GM19467 (cell line): Measurements from ENCODE around the gene SCARB1.
A peak's percentile ranks its signal among the peaks of the same experiment; 100 is the strongest.
"Not testable (repeated sequence)": the region's sequence is repeated elsewhere in the genome, so short reads cannot be mapped to it uniquely, and the experiment has no call there.

Experiments
- ATAC-seq: cut with Tn5 transposase; IDR thresholded peaks from one replicate; pipeline ENCODE4 v1.9.1; 2021; ENCODE audit warnings: mild to moderate bottlenecking, moderate library complexity; ENCODE audit not compliant: unreplicated experiment

Gene SCARB1, protein sequence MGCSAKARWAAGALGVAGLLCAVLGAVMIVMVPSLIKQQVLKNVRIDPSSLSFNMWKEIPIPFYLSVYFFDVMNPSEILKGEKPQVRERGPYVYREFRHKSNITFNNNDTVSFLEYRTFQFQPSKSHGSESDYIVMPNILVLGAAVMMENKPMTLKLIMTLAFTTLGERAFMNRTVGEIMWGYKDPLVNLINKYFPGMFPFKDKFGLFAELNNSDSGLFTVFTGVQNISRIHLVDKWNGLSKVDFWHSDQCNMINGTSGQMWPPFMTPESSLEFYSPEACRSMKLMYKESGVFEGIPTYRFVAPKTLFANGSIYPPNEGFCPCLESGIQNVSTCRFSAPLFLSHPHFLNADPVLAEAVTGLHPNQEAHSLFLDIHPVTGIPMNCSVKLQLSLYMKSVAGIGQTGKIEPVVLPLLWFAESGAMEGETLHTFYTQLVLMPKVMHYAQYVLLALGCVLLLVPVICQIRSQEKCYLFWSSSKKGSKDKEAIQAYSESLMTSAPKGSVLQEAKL

DNA sequence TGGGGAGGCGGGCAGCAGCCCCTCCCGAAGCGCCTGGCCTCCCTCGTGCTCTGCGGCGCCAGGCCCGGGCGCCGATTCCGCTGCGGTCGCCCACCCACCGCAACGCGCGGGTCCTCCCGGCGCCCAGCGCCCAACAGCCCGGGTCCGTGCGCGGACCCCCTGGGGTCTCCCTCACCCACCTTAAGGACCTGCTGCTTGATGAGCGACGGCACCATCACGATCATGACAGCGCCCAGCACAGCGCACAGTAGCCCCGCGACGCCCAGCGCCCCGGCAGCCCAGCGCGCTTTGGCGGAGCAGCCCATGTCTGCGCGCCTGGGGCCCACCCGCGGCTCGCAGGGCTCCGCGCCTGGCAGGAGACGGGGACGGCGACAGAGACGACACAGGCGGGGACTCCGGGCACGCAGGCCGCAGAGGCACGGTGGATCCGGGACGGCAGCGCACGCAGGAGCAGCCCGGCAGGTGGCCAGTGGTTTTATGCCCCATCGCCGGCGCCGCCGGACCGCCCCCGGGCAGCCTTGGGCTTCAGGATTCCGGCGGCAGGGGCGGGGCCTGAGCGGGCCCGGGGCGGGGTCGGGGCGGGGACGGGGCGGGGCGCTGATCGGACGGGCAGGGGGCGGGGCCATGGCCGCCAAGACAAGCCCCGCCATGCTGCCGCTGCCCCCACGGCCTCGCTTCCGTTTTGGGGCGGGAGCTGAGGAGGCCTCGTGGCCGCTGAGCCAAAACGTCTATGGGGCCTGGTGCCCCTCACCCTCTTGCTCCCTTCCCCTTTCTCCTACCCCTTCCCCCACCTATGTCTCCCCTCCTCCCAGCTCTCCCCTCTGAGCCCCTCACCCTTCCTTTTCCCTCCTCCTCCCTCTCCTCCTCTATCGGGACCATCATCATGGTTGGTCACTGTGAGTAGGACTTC lies at the start of gene SCARB1:
SCARB1 (minus strand) TSS at position 449 of the 910 bp plus-strand sequence; CDS start at position 305, 144 bp downstream.
- ATAC-seq = peak; percentile 58

DNA sequence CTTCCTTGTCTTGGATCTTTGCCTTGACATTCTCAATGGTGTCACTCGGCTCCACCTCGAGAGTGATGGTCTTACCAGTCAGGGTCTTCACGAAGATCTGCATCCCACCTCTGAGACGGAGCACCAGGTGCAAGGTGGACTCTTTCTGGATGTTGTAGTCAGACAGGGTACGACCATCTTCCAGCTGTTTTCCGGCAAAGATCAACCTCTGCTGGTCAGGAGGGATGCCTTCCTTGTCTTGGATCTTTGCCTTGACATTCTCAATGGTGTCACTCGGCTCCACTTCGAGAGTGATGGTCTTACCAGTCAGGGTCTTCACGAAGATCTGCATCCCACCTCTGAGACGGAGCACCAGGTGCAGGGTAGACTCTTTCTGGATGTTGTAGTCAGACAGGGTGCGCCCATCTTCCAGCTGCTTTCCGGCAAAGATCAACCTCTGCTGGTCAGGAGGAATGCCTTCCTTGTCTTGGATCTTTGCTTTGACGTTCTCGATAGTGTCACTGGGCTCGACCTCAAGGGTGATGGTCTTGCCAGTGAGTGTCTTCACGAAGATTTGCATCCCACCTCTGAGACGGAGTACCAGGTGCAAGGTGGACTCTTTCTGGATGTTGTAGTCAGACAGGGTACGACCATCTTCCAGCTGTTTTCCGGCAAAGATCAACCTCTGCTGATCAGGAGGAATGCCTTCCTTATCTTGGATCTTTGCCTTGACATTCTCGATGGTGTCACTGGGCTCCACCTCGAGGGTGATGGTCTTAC lies 49.0 kb upstream of the SCARB1 start:
- ATAC-seq = not testable (repeated sequence)

DNA sequence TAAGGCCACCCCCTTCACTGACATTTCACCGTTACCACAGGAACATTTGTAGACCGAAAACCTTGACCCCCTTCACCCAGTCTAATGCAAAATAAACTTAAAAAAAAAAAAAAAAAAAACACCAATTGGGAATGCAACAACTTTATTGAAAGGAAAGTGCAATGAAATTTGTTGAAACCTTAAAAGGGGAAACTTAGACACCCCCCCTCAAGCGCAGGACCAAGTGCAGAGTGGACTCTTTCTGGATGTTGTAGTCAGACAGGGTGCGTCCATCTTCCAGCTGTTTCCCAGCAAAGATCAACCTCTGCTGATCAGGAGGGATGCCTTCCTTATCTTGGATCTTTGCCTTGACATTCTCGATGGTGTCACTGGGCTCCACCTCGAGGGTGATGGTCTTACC lies 47.9 kb upstream of the SCARB1 start:
- ATAC-seq = not testable (repeated sequence)

DNA sequence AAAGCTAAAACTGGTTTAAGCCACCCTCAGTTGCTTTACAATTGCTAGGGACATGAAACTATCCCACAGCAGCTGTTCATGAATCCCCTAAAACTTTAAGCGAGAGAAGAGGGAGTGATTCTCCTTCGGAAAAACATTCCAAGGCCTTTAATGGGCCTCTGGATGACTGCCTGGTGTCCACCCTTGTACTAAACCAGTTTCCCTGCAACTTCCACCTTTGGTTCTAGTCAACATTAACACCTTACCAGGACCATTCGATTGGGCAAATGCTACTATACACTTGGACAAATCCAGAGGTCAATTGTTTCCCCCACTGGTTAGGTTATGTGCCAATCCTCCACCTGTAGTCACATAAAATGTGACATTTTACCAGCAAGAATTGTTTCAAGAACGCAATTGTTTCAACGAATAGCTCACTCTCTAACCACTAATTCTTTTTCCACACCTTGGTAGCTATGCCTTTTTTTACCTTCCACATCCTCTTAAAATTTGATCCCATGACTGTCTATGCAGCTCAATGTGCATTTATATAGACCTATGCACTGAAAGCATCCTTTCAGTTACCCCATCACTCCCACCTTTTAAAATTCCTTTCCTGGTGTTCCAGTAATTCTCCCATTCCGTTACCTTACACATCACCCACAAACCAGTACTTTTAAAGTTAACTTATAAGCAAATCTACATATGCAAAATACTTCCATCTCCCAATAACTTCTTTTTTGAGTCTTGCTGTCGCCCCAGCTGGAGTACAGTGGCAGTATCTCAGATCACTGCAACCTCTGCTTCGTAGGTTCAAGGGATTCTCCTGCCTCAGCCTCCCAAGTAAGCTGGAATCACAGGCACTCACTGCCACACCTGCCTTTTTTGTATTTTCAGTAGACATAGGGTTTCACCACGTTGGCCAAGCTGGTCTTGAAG lies 47.2 kb upstream of the SCARB1 start:
- no peak for ATAC-seq

DNA sequence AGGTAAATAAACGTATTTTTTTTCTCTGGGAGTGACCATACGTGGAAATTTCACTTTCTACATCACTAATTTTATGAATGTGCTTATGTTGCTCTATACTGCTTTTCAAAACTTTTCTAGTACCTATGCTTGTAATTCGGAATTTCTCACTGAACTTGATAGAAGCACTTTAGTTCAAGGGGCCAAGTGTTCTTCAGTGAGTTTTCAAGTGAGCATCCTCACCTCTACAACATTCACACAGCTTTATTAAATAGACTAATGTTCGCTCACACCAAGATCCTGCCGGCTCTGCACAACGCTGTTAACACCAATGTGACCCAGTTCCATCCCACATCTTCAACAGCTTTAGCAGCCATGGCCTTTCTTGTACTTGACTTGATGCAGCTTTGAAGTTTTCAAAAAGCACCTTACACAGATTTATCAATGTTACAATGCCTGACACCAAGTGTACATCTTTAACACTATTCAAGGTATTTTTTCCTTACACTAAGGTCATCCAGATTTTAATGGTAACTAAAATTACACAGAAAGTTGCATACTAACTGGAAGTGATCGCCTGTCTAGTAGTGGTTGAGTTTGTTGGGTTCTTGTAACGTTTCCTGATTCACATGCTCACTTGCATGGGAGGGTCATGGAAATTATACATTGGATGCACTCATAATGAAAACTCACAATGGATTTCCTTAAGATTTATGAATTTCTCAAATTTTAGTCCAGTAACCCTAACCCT lies 46.3 kb upstream of the SCARB1 start:
- no peak for ATAC-seq

DNA sequence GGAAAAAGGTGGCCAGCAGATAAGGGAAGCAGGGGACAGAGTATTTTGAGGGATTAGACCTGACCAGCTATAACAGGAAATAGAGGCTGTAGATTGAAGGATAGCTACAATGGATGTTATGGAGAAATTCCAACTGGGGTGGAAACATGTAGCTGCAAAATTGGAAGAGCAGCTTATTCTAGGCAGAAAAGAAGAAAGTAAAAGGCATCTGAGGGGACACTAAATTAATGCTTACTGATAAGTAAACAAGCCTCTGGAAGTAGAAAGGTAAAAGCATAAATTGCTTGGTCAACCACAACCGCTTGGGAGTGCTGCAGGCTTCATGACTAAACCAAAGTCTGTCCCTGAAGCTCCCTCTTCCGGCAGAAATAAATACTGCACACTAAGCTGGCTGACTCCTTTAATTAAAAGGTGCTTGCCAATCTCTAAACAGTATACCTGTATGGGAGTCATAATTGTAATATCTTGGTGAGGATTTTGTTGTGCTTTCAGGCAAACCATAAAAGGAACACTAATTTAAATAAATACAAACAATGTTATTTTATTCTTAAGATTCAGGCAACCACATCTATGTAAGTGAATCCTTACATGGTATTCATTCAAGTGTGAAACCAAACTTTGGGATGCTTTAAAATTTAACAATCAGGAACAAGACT lies 43.1 kb upstream of the SCARB1 start:
- peak; percentile 63 for ATAC-seq

DNA sequence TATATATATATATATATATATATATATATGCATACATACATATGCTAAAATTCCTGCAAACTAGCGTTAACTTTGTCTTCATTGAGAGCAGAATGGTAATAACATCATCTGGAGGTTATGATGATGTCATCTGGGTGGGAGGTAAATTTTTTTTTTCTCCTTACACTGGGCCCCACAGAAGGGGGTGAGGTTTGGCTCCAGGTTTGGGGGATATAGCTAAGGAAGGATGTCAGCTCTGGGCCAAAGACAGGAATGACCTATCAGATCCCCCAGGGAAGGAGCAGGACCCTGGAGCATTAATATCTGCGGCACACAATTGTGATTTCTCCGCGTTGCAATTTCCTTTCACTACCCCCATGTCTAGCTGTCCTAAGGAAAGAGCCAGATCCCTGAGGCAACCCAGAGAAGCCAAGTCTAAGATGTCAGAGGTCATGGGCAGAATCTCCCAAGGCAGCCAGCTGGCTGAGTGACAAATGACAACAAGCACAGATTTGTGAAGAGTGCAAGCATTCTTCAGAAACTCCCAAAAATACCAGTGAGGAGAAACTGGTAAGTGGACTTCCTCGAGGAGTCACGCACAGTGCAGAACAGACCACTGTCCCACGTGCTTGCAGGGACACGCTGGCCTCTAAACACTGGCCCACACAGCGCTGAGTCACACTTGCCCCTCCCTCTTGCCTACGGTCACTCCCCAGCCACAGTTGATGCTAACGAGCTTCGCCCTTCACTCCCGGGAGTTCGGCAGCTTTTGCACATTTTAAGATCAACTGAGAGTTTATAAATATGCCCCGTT lies 40.8 kb upstream of the SCARB1 start:
- no peak for ATAC-seq

DNA sequence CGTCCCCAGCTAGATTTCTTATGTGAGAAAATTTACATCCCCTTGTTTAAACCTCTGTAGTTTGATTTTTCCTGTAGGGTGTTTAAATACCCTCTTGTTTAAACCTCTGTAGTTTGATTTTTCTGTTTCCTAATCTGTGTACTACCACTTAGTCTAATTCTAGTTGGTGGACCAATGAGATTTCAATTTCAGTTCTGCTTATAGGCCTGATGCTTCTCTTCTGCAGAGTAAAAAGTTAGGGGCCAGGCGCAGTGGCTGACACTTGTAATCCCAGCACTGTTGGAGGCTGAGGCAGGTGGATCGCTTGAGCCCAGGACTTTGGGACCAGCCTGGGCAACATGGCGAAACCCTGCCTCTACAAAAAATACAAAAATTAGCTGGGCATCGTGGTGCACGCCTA lies 39.3 kb upstream of the SCARB1 start:
- ATAC-seq = no peak

DNA sequence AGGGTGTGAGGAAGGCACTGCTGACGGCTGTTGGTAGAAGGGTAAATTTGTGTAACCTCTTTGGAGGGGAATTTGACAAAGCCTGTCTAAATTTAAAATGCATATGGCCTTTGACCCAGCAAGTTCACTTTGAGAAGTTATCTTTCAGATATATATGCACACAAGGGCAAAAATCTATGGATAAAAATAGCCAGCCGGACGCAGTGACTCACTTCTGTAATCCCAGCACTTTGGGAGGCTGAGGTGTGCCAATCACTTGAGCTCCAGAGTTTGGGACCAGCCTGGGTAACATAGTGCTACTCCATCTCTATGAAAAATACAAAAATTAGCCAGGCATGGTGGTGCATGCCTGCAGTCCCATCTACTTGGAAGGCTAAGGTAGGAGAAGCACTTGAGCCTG lies 37.3 kb upstream of the SCARB1 start:
- no peak for ATAC-seq

DNA sequence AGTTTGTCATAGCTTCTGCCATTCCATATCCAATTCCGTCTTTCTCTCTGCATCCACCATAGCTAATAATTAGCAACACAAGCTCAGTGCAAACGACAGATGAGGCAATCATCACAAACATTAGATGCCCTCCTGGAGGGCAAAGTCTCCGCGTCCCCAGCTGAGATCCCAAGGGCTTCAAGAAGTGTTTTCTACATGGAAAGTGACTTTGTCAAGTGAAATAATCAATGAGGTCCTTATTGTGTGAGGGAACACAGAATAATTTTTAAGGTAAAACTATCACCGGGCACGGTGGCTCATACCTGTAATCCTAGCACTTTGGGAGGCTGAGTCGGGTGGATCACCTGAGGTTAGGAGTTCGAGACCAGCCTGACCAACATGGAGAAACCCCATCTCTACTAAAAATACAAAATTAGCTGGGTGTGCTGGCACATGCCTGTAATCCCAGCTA lies 36.7 kb upstream of the SCARB1 start:
- not testable (repeated sequence) for ATAC-seq

DNA sequence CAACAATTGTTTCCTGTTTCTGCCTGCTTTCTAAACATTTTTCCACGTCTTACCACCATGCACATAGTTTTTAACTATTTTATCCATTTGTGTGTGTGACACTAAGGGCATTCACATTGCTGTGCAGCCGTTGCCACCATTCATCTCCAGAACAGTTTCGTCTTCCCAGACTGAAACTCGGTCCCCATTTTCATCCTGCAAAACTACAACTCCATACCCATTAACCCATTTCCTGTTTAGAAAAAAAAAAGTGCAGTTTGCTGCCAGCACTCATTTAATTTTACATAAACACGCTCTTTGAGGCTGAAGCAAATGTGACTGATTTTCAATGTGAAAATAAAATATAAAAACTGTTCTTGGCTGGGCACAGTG lies 35.2 kb upstream of the SCARB1 start:
- ATAC-seq = no peak

DNA sequence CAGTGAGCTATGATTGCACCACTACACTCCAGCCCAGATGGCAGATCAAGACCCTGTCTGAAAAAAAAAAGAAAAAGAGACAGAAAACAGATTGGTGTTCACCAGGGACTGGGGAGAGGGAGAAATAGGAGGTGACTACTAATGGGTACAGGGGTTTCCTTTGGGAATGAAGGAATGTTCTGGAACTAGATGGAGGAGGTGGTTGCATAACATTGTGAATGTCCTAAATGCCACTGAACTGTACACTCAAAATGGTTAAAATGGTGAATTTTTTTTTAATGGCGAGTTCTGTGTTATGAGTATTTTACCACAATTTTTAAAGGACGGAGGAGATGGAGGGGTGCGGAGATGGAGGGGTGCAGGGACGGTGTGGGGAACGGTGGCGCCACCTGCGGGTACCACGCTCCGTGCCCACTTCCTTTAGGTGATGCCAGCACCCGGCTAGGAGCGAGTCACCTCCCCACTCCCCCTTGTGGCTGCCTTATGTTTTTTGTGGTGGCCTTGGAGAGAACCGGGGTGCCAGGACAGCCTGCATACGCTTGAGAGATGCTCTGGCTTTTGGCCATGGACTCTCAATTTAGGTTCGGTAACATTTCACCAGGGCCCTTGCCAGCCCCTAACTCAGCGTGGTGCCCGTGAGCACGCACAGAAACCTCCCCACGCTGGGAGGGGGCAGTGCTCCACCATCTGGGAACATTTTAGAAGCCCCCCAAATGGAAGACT lies 34.7 kb upstream of the SCARB1 start:
- no peak for ATAC-seq

DNA sequence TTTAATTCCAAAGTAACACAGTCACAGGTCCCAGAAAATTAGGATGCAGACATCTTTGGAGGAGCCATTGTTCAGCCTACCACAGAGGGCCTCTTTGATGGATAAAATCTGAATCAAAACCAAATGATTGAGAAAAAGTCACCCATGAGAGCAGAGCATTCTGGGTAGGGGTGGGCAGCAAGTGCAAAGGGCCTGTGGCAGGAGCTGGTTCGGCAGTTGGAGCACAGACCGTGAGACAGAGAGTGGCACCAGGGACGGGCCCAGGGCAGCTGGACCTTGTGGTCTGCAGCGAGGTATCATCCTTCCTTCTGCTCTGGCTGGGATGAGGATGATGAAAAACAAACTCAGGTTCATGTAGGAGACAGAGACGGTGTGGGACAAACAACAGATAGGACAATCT lies 32.8 kb upstream of the SCARB1 start:
- no peak for ATAC-seq

DNA sequence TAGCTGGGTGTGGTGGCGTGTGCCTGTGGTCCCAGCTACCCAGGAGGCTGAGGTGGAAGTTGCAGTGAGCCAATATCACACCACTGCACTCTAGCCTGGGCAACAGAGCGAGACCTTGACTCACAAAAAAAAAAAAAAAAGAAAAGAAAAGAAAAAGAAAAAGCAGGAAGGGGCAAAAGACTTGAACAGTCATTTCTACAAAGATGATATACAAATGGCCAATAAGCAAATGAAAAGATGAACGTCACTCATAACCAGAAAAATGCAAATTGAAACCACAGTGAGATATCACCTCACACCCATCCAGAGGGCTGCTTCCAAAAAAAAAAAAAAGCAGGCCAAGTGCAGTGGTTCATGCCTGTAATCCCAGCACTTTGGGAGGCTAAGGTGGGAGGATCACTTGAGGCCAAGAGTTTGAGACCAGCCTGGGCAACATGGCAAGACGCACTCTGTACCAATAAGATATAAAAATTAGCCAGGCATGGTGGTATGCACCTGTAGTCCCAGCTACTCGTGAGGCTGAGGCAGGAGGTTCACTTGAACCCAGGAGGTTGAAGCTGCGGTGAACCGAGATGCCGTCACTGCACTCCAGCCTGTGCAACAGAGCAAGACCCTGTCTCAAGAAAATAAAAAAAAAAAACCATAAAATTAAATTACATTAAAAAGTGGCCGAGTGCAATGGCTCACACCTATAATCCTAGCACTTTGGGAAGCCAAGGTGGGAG lies 30.3 kb upstream of the SCARB1 start:
- no peak for ATAC-seq

DNA sequence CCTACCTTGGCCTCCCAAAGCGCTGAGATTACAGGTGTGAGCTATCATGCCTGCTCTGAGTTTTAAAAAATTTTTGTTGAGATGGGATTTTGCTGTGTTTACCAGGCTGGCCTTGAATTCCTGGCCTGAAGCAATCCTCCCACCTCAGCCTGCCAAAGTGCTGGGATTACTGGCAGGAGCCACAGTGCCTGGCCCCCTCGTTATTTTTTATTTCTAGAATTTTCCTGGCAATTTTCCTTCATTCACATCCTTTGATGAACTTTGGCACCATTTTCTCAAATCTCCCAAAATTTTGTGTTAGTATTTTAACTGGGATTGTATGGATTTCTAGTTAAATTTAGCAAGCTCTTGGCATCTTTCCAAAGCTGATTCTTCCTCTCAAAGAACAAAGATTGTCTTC lies 24.6 kb upstream of the SCARB1 start:
- no peak for ATAC-seq

DNA sequence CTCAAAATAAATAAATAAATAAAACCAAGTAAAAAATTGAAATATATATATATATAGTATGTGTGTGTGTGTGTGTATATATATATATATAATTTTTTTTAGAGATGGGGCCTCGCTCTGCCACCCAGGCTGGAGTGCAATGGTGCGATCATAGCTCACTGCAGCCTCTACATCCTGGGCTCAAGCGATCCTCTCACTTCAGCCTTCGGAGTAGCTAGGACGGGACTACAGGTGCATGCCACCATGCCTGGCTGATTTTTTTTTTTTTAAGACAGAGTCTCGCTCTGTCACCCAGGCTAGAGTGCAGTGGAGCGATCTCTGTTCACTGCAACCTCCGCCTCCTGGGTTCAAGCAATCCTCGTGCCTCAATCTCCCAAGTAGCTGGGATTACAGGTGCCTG lies 24.1 kb upstream of the SCARB1 start:
- not testable (repeated sequence) for ATAC-seq
